ENCODE results near the gene RCOR1.

RCOR1 gene

DNA sequence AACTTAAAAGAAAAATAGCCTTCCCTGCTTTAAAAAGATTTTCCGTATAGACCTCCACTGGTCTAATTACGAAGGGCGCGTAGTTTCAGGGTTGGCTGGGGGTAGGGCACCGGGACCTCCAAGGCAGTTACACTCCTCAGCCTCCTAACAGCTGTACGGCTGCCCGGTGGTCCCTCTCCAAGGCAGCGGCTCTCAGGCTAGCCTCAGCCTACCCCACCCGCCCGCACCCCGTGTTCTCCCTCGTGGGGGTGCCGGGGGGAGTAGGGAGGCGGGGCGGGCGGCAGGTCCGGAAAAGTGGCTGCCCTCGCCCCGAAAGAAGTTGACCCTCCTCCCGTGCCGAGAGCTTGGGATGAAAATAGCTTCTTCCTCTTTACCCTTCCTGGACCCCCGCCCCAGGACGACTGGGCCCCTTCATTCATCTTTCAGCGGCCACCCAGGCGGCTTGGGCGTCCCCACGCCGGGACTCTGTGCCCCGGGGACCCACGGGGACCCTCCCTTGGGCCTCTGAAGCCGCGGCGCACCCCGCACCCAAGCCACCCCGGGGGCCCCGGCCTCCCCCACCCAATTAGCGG is 991 bp upstream of the RCOR1 start:
- peak overlapping the region; percentile 92 for H3K27ac ChIP-seq
- TF ChIP-seq, protein P1, sequence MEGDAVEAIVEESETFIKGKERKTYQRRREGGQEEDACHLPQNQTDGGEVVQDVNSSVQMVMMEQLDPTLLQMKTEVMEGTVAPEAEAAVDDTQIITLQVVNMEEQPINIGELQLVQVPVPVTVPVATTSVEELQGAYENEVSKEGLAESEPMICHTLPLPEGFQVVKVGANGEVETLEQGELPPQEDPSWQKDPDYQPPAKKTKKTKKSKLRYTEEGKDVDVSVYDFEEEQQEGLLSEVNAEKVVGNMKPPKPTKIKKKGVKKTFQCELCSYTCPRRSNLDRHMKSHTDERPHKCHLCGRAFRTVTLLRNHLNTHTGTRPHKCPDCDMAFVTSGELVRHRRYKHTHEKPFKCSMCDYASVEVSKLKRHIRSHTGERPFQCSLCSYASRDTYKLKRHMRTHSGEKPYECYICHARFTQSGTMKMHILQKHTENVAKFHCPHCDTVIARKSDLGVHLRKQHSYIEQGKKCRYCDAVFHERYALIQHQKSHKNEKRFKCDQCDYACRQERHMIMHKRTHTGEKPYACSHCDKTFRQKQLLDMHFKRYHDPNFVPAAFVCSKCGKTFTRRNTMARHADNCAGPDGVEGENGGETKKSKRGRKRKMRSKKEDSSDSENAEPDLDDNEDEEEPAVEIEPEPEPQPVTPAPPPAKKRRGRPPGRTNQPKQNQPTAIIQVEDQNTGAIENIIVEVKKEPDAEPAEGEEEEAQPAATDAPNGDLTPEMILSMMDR (IDR thresholded peaks at IDR 0.05), result no peak
- TF ChIP-seq ZFX (IDR thresholded peaks at IDR 0.05; ENCODE audit: borderline replicate concordance), result no peak

DNA sequence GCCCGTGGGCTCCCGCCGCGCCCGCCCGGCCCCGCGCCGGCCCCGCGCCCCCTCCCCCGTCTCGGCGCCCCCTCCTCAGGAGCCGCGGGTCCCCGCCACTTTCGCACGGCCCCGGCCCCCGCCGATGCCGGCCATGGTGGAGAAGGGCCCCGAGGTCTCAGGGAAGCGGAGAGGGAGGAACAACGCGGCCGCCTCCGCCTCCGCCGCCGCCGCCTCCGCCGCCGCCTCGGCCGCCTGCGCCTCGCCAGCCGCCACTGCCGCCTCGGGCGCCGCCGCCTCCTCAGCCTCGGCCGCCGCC is 263 bp downstream of the RCOR1 start:
- no peak for TF ChIP-seq ZFX (IDR thresholded peaks at IDR 0.05; ENCODE audit: borderline replicate concordance)
- TF ChIP-seq, protein P1 (IDR thresholded peaks at IDR 0.05), result no peak
- peak overlapping the region; percentile 92 for H3K27ac ChIP-seq

DNA sequence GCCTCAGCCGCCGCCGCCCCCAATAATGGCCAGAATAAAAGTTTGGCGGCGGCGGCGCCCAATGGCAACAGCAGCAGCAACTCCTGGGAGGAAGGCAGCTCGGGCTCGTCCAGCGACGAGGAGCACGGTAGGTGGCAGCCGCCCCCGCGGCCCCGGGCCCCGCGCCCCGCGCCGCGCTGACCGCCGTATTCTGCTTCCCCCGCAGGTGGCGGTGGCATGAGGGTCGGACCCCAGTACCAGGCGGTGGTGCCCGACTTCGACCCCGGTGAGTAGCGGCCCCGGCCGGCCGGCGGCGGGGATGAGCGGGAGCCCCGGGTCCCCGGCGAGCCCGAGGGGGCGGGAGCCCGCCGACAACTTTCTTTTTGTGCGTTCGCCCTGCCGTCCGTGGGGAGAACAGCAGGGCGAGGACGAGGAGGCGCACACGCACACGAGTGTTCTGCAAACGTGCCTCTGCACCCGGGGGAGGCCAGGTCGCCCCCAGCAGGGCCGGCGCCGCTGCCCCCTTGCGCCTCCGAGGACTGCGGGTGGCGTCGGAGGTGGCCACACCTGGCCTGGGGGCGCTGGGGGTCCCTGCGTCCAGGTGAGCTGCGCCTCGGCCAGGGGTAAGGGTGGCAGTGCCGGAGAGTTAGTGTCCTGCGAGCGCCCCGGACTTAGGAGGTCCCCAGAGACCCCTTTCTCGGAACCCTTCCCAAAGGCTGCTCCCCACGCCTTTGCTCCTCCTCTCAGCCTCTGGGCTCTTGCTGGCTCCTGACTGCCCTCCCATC is 794 bp downstream of the RCOR1 start:
- peak overlapping the region; percentile 92 for H3K27ac ChIP-seq
- TF ChIP-seq, protein P1 (IDR thresholded peaks at IDR 0.05), result peak; percentile 55
- TF ChIP-seq ZFX (IDR thresholded peaks at IDR 0.05; ENCODE audit: borderline replicate concordance), result no peak

DNA sequence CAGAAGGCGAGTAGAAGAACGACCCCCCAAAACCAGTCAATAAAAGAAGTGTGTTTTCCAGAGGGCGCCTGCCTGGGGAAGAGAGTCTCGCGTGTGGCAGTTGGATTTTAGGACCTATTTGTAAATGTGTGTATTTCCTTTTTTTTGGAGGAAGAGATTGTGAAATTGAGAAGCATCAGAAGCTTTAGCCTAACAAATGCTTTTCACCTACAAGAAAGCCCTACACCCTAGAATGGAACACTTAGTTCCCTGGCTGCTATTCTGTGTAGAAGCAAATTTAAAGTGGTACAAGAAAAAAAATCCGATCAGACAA is 1.3 kb downstream of the RCOR1 start:
- no peak for TF ChIP-seq ZFX (IDR thresholded peaks at IDR 0.05; ENCODE audit: borderline replicate concordance)
- TF ChIP-seq, protein P1 (IDR thresholded peaks at IDR 0.05), result no peak
- 0 out of 2 replicates have a peak overlapping the region, but pooled peaks have one; percentile 6 for H3K27ac ChIP-seq

- H3K27ac ChIP-seq, result peak overlapping the region; percentile 6; the same call in 1 of the 2 replicates
- TF ChIP-seq ZFX (IDR thresholded peaks at IDR 0.05; ENCODE audit: borderline replicate concordance), result no peak
- TF ChIP-seq, protein P1 (IDR thresholded peaks at IDR 0.05), result peak; percentile 90
Observed at GRCh38 chr14:102594514-102595175, 2.2 kb downstream of the RCOR1 start.

- no peak for TF ChIP-seq ZFX (IDR thresholded peaks at IDR 0.05; ENCODE audit: borderline replicate concordance)
- TF ChIP-seq, protein P1 (IDR thresholded peaks at IDR 0.05), result no peak
- no peak overlapping the region for H3K27ac ChIP-seq
Observed at GRCh38 chr14:102601378-102601925, 9.0 kb downstream of the RCOR1 start.
